Osteocyte (in vitro differentiated cells): ENCODE data around the gene OSTN. TPM values are rescaled to one million over a fixed set of nuclear protein-coding genes. Genes with fewer than 3 reads are reported as not detected.
A peak's percentile ranks its signal among the peaks of the same experiment; 100 is the strongest.
"Not testable (repeated sequence)": the region's sequence is repeated elsewhere in the genome, so short reads cannot be mapped to it uniquely, and the experiment has no call there.

Experiments used
- DNase-seq: peaks from one replicate; pipeline ENCODE4 v3.0.0; 2021; ENCODE audit warnings: mixed read lengths; ENCODE audit not compliant: unreplicated experiment; ENCODE audit errors: extremely low spot score
- H3K27ac Mint-ChIP-seq: one replicate; pipeline ENCODE4 v1.8.0; 2021; ENCODE audit warnings: mild to moderate bottlenecking, mixed read lengths; ENCODE audit not compliant: unreplicated experiment
- H3K27me3 Mint-ChIP-seq: one replicate; pipeline ENCODE4 v1.8.0; 2021; ENCODE audit warnings: mixed read lengths; ENCODE audit not compliant: unreplicated experiment
- H3K36me3 Mint-ChIP-seq: one replicate; pipeline ENCODE4 v1.8.0; 2021; ENCODE audit warnings: mixed read lengths; ENCODE audit not compliant: unreplicated experiment
- H3K4me1 Mint-ChIP-seq: one replicate; pipeline ENCODE4 v1.8.0; 2021; ENCODE audit warnings: mixed read lengths; ENCODE audit not compliant: unreplicated experiment
- H3K4me3 Mint-ChIP-seq: one replicate; pipeline ENCODE4 v1.8.0; 2021; ENCODE audit warnings: mild to moderate bottlenecking, moderate library complexity, mixed read lengths; ENCODE audit not compliant: unreplicated experiment
- H3K9me3 Mint-ChIP-seq: one replicate; pipeline ENCODE4 v1.8.0; 2021; ENCODE audit warnings: mixed read lengths; ENCODE audit not compliant: unreplicated experiment
- CTCF ChIP-seq: fragments of 200-600 bp; sonication (generic); IDR thresholded peaks from 2 replicates; pipeline ENCODE4 v1.5.0; 2021; ENCODE audit warnings: antibody characterized with exemption, mild to moderate bottlenecking, moderate library complexity
- total RNA-seq: library from RNA; stranded (reverse); gene quantifications from 2 replicates; pipeline ENCODE4 v1.2.1, GENCODE V29; 2021

The OSTN gene
- total RNA-seq, 1 donor from 2014 or later: not detected

GRCh38 chr3:191237047-191237882 lies 38.2 kb downstream of the OSTN start:
- Mint-ChIP-seq H3K4me3 (no peak overlapping the region), H3K9me3 (no peaks in the 10 kb centered on the region), H3K36me3 (no peaks in the 10 kb centered on the region), H3K4me1 (peaks cover 41% of the 10 kb centered on the region), H3K27me3 (no peaks in the 10 kb centered on the region), H3K27ac (peak overlapping the region; percentile 76)
- TF ChIP-seq CTCF: no peak
- no peak for DNase-seq

- no peak for DNase-seq
- no peaks in the 10 kb centered on the region for H3K9me3 Mint-ChIP-seq
- no peaks in the 10 kb centered on the region for H3K36me3 Mint-ChIP-seq
- peak overlapping the region; percentile 53 for H3K27ac Mint-ChIP-seq
- H3K27me3 Mint-ChIP-seq: no peaks in the 10 kb centered on the region
- no peak overlapping the region for H3K4me3 Mint-ChIP-seq
- H3K4me1 Mint-ChIP-seq: peaks cover 41% of the 10 kb centered on the region
- TF ChIP-seq CTCF: no peak
These were observed 39.3 kb downstream of the OSTN start for GRCh38 chr3:191238321-191238817.

DNA sequence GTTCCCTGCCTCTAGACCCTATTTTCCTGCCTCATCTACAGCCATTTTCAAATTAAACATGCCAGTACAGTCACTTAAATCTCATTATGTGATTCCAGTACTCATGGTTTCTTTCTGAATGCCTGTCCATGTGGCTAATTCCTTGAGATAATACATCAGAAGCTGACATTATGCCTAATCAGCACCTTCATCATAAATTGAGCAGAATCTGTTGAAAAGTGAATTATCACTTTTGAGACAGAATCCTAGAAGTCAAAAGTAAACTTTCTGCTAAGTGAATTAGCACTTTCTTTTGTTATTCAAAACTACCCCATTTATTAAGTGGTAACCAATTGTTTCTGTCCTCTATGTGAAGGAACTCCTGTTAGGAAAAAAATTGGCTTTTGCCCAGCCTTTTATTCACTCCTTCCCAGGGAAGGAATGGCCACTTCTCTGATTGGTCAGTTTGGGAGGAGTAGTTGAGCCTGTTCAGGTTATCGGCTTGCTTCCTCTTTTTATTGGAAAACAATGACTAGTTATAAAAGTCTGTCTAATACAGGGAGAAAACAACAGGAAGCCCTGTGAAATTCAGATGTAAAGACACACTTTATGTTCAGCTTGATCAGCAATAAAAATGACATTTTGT lies 40.5 kb downstream of the OSTN start:
- Mint-ChIP-seq H3K27me3 (no peaks in the 10 kb centered on the region), H3K9me3 (no peaks in the 10 kb centered on the region), H3K36me3 (no peaks in the 10 kb centered on the region), H3K27ac (no peak overlapping the region), H3K4me1 (peaks cover 41% of the 10 kb centered on the region), H3K4me3 (no peak overlapping the region)
- TF ChIP-seq CTCF: no peak
- no peak for DNase-seq

- H3K27ac Mint-ChIP-seq: no peak overlapping the region
- no peaks in the 10 kb centered on the region for H3K9me3 Mint-ChIP-seq
- H3K4me3 Mint-ChIP-seq: no peak overlapping the region
- no peaks in the 10 kb centered on the region for H3K27me3 Mint-ChIP-seq
- H3K36me3 Mint-ChIP-seq: no peaks in the 10 kb centered on the region
- no peak for TF ChIP-seq CTCF
- peaks cover 35% of the 10 kb centered on the region for H3K4me1 Mint-ChIP-seq
- DNase-seq: no peak
These were observed 41.4 kb downstream of the OSTN start for GRCh38 chr3:191240486-191240885.

GRCh38 chr3:191244242-191244867 lies 45.3 kb downstream of the OSTN start:
- peak; percentile 63 for TF ChIP-seq CTCF
- H3K4me3 Mint-ChIP-seq: no peak overlapping the region
- H3K36me3 Mint-ChIP-seq: no peaks in the 10 kb centered on the region
- H3K9me3 Mint-ChIP-seq: no peaks in the 10 kb centered on the region
- H3K27me3 Mint-ChIP-seq: no peaks in the 10 kb centered on the region
- peaks cover 2% of the 10 kb centered on the region for H3K4me1 Mint-ChIP-seq
- H3K27ac Mint-ChIP-seq: no peak overlapping the region
- no peak for DNase-seq

- not testable (repeated sequence) for H3K9me3 Mint-ChIP-seq, H3K27me3 Mint-ChIP-seq, H3K4me3 Mint-ChIP-seq, DNase-seq, H3K36me3 Mint-ChIP-seq, H3K27ac Mint-ChIP-seq, H3K4me1 Mint-ChIP-seq
These were observed 47.0 kb downstream of the OSTN start for GRCh38 chr3:191246034-191246433.
